Endothelial cell of umbilical vein (primary cell): Measurements from ENCODE around the gene CCNY. TPM values are rescaled to one million over a fixed set of nuclear protein-coding genes. Genes with fewer than 3 reads are reported as not detected.

ENCODE experiments used
- BruUV-seq: library from RNA; stranded (reverse); fragments of 400-500 nt; replicated peaks from 2 replicates; lab custom pipeline; 2021; lab: Mats Ljungman, UMichigan
- CTCF ChIA-PET: fragments of 300-600, 350-600 bp; sonication (Branson Sonifier 250); formaldehyde crosslinking; loops from one replicate; lab custom pipeline; 2021; ENCODE audit warnings: antibody characterized with exemption, inconsistent platforms; lab: Charles Lee
- POLR2A ChIA-PET: fragments of 300-600, 350-600 bp; sonication (Branson Sonifier 250); formaldehyde crosslinking; loops from one replicate; lab custom pipeline; 2021; ENCODE audit warnings: antibody characterized with exemption, inconsistent platforms; lab: Charles Lee
- DNase-seq: peaks from one replicate; pipeline ENCODE4 v3.0.0-alpha.2; 2011; ENCODE audit warnings: low read depth, low spot score
- FAIRE-seq: peaks from 2 replicates; lab custom pipeline; 2011; peaks lifted over from hg19 to GRCh38; lab: Jason Lieb, UNC
- H2AFZ ChIP-seq: 2 replicates; pipeline ENCODE4 v1.6.0; 2012; ENCODE audit warnings: low read depth, low read length, control low read depth, inconsistent platforms
- H3K27ac ChIP-seq: 2 replicates; pipeline ENCODE4 v1.5.1; 2011; ENCODE audit warnings: low read depth, mild to moderate bottlenecking, control low read depth, low read length, moderate library complexity; ENCODE audit not compliant: insufficient read depth
- H3K27me3 ChIP-seq, 2 experiments: 2 replicates each; pipeline versions ENCODE4 v1.6.0 to v1.6.1; 2011; ENCODE audit warnings: low read length in 2 of 2, mixed read lengths in 1 of 2; ENCODE audit not compliant: control insufficient read depth in 2 of 2, insufficient read depth in 2 of 2
- H3K36me3 ChIP-seq, 2 experiments: 2 replicates in 1 of 2; 3 replicates in 1 of 2; pipeline ENCODE4 v1.5.1; 2011; ENCODE audit warnings: low read length in 2 of 2, mild to moderate bottlenecking in 1 of 2, moderate library complexity in 1 of 2; ENCODE audit not compliant: control insufficient read depth in 2 of 2, insufficient read depth in 2 of 2; ENCODE audit errors: extremely low read depth in 1 of 2
- H3K4me1 ChIP-seq: 3 replicates; pipeline ENCODE4 v1.5.1; 2011; ENCODE audit warnings: mild to moderate bottlenecking, low read length; ENCODE audit not compliant: control insufficient read depth, insufficient read depth; ENCODE audit errors: extremely low read depth
- H3K4me2 ChIP-seq: 2 replicates; pipeline ENCODE4 v1.6.1; 2011; ENCODE audit warnings: low read length, control low read depth, mixed read lengths; ENCODE audit not compliant: insufficient read depth
- H3K4me3 ChIP-seq, 3 experiments: fragments of 200-600 bp in 1 of 3; sonication (generic), shearing (Covaris generic) in 1 of 3; replicated peaks in 1 of 3; 2 replicates each; pipeline ENCODE4 v1.5.1; 2011 to 2016; ENCODE audit warnings: control low read depth in 3 of 3, low read length in 3 of 3, mild to moderate bottlenecking in 2 of 3, inconsistent platforms in 1 of 3, low read depth in 1 of 3, moderate library complexity in 1 of 3; ENCODE audit not compliant: insufficient read depth in 1 of 3
- H3K79me2 ChIP-seq: 2 replicates; pipeline ENCODE4 v1.6.0; 2012; ENCODE audit warnings: low read length, inconsistent platforms; ENCODE audit not compliant: control insufficient read depth, insufficient read depth
- H3K9ac ChIP-seq: replicated peaks from 2 replicates; pipeline ENCODE3; 2011; ENCODE audit warnings: low read length, control low read depth; ENCODE audit not compliant: insufficient read depth; ENCODE audit errors: extremely low read depth
- H3K9me1 ChIP-seq: replicated peaks from 3 replicates; pipeline ENCODE4 v1.6.0; 2011; ENCODE audit warnings: mild to moderate bottlenecking, low read length; ENCODE audit not compliant: control insufficient read depth, insufficient read depth; ENCODE audit errors: extremely low read depth
- H3K9me3 ChIP-seq: replicated peaks from 2 replicates; pipeline ENCODE4 v1.5.1; 2012; ENCODE audit warnings: low read length, inconsistent platforms; ENCODE audit not compliant: control insufficient read depth, insufficient read depth
- H4K20me1 ChIP-seq: replicated peaks from 2 replicates; pipeline ENCODE3; 2011; ENCODE audit warnings: mild to moderate bottlenecking, low read length; ENCODE audit not compliant: control insufficient read depth, insufficient read depth; ENCODE audit errors: extremely low read depth
- CTCF ChIP-seq, 2 donors: IDR thresholded peaks; 1 replicate in 1 of 2; 2 replicates in 1 of 2; pipeline ENCODE4 v1.5.1; 2011; ENCODE audit warnings: low read length in 2 of 2, mild to moderate bottlenecking in 2 of 2, moderate library complexity in 2 of 2, control low read depth in 1 of 2, inconsistent platforms in 1 of 2, low read depth in 1 of 2; ENCODE audit not compliant: insufficient read depth in 1 of 2; ENCODE audit errors: extremely low read depth in 1 of 2
- EZH2 ChIP-seq: IDR thresholded peaks from 2 replicates; pipeline ENCODE4 v1.6.1; 2012; ENCODE audit warnings: borderline replicate concordance, low read depth, mild to moderate bottlenecking, moderate library complexity, low read length, inconsistent platforms; ENCODE audit not compliant: severe bottlenecking
- FOS ChIP-seq: IDR thresholded peaks from 2 replicates; pipeline ENCODE4 v1.6.1; 2011; ENCODE audit warnings: mild to moderate bottlenecking, low read length, moderate library complexity, borderline replicate concordance; ENCODE audit not compliant: insufficient read depth
- GATA2 ChIP-seq: IDR thresholded peaks from 2 replicates; pipeline ENCODE4 v1.7.0; 2011; ENCODE audit warnings: low read depth, mild to moderate bottlenecking, moderate library complexity, mixed read lengths, low read length; ENCODE audit not compliant: insufficient read length, insufficient read depth
- JUN ChIP-seq: IDR thresholded peaks from 2 replicates; pipeline ENCODE4 v1.6.1; 2011; ENCODE audit warnings: borderline replicate concordance, low read depth; ENCODE audit not compliant: insufficient read length, insufficient read depth
- MAX ChIP-seq: IDR thresholded peaks from 2 replicates; pipeline ENCODE4 v1.6.1; 2011; ENCODE audit not compliant: insufficient read depth, insufficient read length
- MYC ChIP-seq: IDR thresholded peaks from one replicate; pipeline ENCODE4 v1.6.1; 2011; ENCODE audit warnings: mild to moderate bottlenecking, low read depth, low read length
- POLR2A ChIP-seq: IDR thresholded peaks from 2 replicates; pipeline ENCODE4 v1.6.1; 2012; ENCODE audit warnings: low read depth, mild to moderate bottlenecking, control low read depth, low read length
- POLR2AphosphoS5 ChIP-seq: IDR thresholded peaks from 2 replicates; pipeline ENCODE4 v1.6.1; 2012; ENCODE audit warnings: low read depth, mild to moderate bottlenecking, control low read depth, low read length, moderate library complexity; ENCODE audit not compliant: insufficient read depth
- dilution Hi-C: fragments of 300-500 bp; cut with MboI; formaldehyde crosslinking; loops from one replicate; pipeline ENCODE4 v1.15.0; 2019; ENCODE audit warnings: low sequenced_read_pairs; ENCODE audit not compliant: extremely low pct_ligation_motif_present
- intact Hi-C: fragments of 100-400 bp; cut with micrococcal nuclease; formaldehyde crosslinking; loops from one replicate; pipeline ENCODE4 v1.10.0; 2022
- polyA plus RNA-seq, 4 experiments: library from polyadenylated mRNA; depleted of rRNA in 3 of 4; stranded (reverse) in 3 of 4; unstranded in 1 of 4; fragments of >200 nt; gene quantifications; 2 replicates each; pipeline versions ENCODE4 v1.2.1 to v1.2.3, GENCODE V29; 2011 to 2012; ENCODE audit warnings: missing spikeins in 1 of 4
- total RNA-seq: library from RNA; stranded (reverse); gene quantifications from 2 replicates; pipeline ENCODE4 v1.2.3, GENCODE V29; 2021

The CCNY gene
- total and polyA plus RNA-seq, 2 donors (not counting 3 experiments of a cell fraction or from before 2014, with no cell fraction given): 61.5 to 107 TPM

- no peaks in the 10 kb centered on the region for H3K27me3 ChIP-seq
- dilution Hi-C loops: no loop called here
- no peaks in the 10 kb centered on the region for H4K20me1 ChIP-seq
- H3K9me3 ChIP-seq: no peaks in the 10 kb centered on the region
- CTCF ChIA-PET: interaction anchor here (0.7 to 5.2 kb wide), 8 partner anchors 13 to 1305 kb away, joined by 3 to 55 read pairs (median 6); no protein-coding TSS in a partner anchor
- TF ChIP-seq MAX: no peak
- TF ChIP-seq POLR2A: no peak
- TF ChIP-seq CTCF (IDR thresholded peaks at IDR 0.05; ENCODE audit: extremely low read depth in 1 of 2, insufficient read depth in 1 of 2, low read depth in 1 of 2, low read length in 2 of 2): no peak
- no peak for TF ChIP-seq POLR2AphosphoS5
- no peak for TF ChIP-seq EZH2
- TF ChIP-seq FOS: no peak
- no peak for TF ChIP-seq GATA2
- TF ChIP-seq JUN: no peak
- TF ChIP-seq MYC: no peak
- no peak overlapping the region for H3K4me3 ChIP-seq
- POLR2A ChIA-PET: no interaction called here
- FAIRE-seq: no peak
- no peak overlapping the region for H3K9ac ChIP-seq
- H3K9me1 ChIP-seq: no peaks in the 10 kb centered on the region
- no peaks in the 10 kb centered on the region for H3K79me2 ChIP-seq
- DNase-seq: no peak
- intact Hi-C loops: loop anchor here (5.0 to 10.0 kb wide), 2 partner anchors 62 to 1309 kb away; no protein-coding TSS in a partner anchor
- H3K27ac ChIP-seq: peak overlapping the region; percentile 57
- H3K36me3 ChIP-seq: peaks cover 3 to 4% of the 10 kb centered on the region in 2 experiments
- no peak overlapping the region for H2AFZ ChIP-seq
- peak overlapping the region; percentile 14 for H3K4me2 ChIP-seq
- peaks cover 31% of the 10 kb centered on the region for H3K4me1 ChIP-seq
- TSS peak; percentile 12 for BruUV-seq
These were observed 239.3 kb downstream of the CCNY start for GRCh38 chr10:35575640-35576039.
